T-helper 1 cell treated with Interleukin-12 subunit alpha and Interleukin-12 subunit beta and Interleukin-4 antibody, amounts not matched to agents 30 μg/mL and 1 μg/mL, for 36 hours (primary cell): ENCODE results near the gene WDR72.
"Not testable (repeated sequence)": the region's sequence is repeated elsewhere in the genome, so short reads cannot be mapped to it uniquely, and the experiment has no call there.

Experiments used
- H3K27ac Mint-ChIP-seq: one replicate; pipeline ENCODE4 v1.8.0; 2021; ENCODE audit warnings: mild to moderate bottlenecking, mixed read lengths
- H3K27me3 Mint-ChIP-seq: one replicate; pipeline ENCODE4 v1.8.0; 2021; ENCODE audit warnings: low read depth, mixed read lengths
- H3K36me3 Mint-ChIP-seq: one replicate; pipeline ENCODE4 v1.8.0; 2021; ENCODE audit warnings: low read depth, mixed read lengths
- H3K4me1 Mint-ChIP-seq: one replicate; pipeline ENCODE4 v1.8.0; 2021; ENCODE audit warnings: low read depth, mixed read lengths
- H3K4me3 Mint-ChIP-seq: one replicate; pipeline ENCODE4 v1.8.0; 2021; ENCODE audit warnings: mild to moderate bottlenecking, moderate library complexity, mixed read lengths
- H3K9me3 Mint-ChIP-seq: one replicate; pipeline ENCODE4 v1.8.0; 2021; ENCODE audit warnings: mixed read lengths

The WDR72 gene

DNA sequence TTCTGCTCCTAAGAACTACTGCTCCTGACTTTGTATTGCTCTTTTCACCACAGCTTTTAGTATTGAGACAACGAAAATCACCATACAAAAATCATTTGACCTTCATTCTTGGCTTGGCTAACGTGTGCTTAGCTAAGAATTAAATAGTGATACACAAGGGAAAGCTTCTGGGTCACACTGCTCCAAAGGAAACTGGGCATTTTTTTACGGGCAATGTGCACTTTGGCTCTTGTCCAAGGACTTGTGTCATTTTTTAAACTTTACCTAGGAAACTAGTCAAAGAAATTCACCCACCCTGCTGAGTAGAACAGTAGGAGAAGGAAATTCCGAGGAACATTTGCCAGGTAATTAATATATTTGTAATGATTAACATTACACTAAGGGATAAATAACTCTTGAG lies 19.8 kb downstream of the WDR72 start:
- H3K27me3 Mint-ChIP-seq: no peaks in the 10 kb centered on the region
- no peaks in the 10 kb centered on the region for H3K4me1 Mint-ChIP-seq
- no peaks in the 10 kb centered on the region for H3K36me3 Mint-ChIP-seq
- H3K4me3 Mint-ChIP-seq: no peak overlapping the region
- H3K9me3 Mint-ChIP-seq: no peaks in the 10 kb centered on the region
- H3K27ac Mint-ChIP-seq: no peak overlapping the region

DNA sequence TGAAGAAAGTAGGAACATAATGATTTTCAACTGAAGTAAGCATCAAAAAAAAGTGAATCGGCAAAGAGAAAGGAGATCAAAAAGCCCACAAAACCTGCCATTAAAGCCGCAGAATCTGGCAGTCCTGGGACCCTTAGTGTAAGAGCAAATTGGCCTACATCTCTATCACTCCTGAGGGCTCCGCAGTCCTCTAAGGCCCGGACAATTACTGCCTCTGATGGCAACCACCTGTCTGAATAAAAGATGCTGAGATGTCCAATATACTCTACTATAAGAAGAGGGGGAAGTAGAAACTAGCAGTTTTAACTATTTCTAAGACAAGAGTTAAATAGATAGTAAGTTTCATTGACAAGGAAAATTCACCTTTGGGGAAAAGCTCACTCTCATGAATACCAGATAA lies 20.3 kb downstream of the WDR72 start:
- Mint-ChIP-seq H3K4me3 (no peak overlapping the region), H3K36me3 (no peaks in the 10 kb centered on the region), H3K27me3 (no peaks in the 10 kb centered on the region), H3K4me1 (no peaks in the 10 kb centered on the region), H3K9me3 (no peaks in the 10 kb centered on the region), H3K27ac (no peak overlapping the region)

DNA sequence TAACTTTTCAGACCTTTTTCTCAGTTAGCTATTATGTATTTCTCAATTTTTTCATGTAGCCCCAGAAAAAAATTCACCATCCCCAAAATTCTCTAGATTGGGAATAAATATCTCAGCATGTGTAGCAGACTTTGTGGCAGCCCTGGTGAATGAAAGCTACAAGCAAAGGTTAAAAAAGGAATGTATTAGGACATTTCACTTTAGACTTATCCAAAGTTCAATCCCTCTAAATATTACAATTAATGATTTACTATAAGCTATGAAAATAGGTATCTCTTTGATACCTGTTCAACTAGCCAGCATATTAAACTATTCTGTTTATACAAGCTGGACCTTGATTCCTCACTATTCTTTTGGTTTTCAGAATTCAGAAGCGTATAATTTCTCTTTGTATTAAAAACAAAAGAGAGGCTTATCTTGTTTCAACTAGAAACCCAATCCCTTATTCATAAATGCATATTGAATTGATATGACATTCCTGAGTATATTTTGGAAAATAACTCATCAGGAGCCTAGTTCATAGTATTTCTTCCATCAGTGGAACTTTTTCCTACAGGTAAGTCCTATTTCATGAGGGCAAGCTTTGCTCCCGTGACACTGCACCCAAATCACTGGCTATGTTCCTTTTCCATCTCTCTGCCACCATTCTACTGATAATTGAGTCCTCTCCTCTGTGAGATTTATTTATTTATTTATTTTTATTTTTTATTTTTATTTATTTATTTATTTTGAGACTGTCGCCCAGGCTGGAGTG lies 38.0 kb downstream of the WDR72 start:
- Mint-ChIP-seq H3K36me3 (no peaks in the 10 kb centered on the region), H3K4me1 (no peaks in the 10 kb centered on the region), H3K27ac (no peak overlapping the region), H3K4me3 (no peak overlapping the region), H3K9me3 (no peaks in the 10 kb centered on the region), H3K27me3 (no peaks in the 10 kb centered on the region)

DNA sequence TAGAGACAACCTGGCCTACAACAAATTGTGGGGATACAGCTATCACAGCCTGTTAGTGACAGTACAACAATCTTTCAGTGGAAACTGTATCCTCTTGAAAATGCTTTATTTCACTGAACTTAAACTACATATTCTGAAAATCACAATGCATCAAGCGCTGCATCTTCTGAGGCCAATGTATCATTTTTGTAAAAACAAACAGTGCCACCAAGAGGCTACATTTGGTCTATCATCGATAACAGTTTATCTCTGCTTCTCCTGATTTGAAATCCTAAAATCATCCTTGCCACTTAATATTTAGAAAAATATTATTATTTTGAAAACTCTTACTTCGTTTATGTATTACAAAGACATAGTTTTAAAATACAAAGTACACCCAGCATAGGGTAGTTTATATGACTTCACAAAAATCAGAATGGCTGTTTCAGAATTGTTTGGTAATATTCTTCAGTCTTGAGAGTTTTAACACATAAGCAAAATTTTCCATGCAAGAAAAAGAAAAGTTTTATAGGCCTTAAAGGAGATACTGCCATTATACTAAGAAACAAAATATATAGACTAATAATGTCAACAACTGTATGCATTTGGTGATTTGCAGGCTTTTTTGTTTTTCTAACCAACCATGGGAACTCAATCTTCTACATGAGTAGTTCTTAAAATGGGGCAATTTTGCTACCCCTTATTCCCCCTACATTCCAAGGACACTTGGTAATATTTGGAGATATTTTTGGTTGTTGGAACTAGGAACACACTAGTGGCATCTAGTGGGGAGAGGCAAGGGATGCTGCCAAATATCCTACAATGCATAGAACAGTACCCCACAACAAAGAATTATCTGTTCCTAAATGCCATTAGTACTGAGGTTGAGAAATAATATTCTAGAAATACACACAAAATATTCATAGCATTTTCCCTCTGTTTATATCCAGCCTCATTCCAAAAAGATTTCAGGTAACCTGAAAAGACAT lies 42.3 kb downstream of the WDR72 start:
- H3K27me3 Mint-ChIP-seq: no peaks in the 10 kb centered on the region
- H3K36me3 Mint-ChIP-seq: no peaks in the 10 kb centered on the region
- H3K4me1 Mint-ChIP-seq: no peaks in the 10 kb centered on the region
- no peaks in the 10 kb centered on the region for H3K9me3 Mint-ChIP-seq
- no peak overlapping the region for H3K27ac Mint-ChIP-seq
- H3K4me3 Mint-ChIP-seq: no peak overlapping the region

DNA sequence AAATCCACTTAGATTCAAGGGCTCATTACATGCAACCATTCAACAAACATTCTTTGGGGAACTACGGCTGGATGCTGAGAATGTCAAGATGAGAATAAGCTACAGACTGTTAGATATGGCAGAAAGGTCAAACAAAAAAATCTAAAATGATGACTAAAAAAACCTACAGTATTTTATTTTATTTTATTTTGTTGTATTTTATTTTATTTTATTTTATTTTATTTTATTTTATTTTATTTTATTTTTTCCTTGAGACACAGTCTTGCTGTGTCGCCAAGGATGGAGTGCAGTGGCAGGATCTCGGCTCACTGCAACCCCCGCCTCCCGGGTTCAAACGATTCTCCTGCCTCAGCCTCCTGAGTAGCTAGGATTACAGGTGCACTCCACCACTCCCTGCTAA lies 46.2 kb downstream of the WDR72 start:
- Mint-ChIP-seq H3K4me1 (no peaks in the 10 kb centered on the region), H3K27me3 (no peaks in the 10 kb centered on the region), H3K4me3 (no peak overlapping the region), H3K36me3 (no peaks in the 10 kb centered on the region), H3K9me3 (no peaks in the 10 kb centered on the region), H3K27ac (no peak overlapping the region)

DNA sequence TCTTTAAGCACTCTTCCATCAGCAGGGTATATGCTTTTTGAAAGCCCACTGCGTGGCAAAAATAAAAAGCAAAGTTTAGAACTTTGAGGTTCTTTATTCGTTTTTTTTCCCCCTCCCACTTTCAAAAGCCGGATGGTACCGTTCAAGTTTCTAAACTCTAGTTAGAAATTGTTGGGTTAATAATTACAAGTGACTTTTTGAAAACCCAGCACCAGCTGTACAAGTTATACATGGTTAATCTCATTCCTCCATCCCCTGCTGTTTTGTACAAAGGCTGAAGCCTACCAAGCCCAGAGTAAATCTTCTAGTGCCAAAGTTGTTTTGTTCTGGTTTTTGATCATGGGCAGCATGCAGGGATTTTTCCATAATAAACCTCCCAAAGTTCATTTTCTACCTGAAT lies 48.6 kb downstream of the WDR72 start:
- Mint-ChIP-seq H3K27ac (no peak overlapping the region), H3K36me3 (no peaks in the 10 kb centered on the region), H3K4me3 (no peak overlapping the region), H3K4me1 (no peaks in the 10 kb centered on the region), H3K27me3 (no peaks in the 10 kb centered on the region), H3K9me3 (no peaks in the 10 kb centered on the region)

DNA sequence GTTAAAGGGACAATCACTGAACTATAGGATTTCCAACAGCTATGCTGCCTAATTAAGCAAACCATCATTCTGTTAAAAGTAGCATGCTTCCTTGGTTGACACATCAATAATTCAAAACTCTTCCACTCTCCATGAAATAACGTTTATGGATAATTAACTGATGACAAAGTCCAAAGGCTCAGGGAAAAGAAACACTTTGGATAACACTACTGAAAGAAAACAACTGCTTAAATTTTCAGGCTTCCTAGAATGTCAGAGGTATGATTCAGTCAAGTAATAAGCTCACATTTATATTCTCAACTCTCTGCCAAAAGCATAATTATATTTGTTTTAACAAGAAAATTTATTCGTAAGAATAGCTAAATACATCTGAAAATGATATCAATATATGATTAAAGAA lies 49.6 kb downstream of the WDR72 start:
- H3K27me3 Mint-ChIP-seq: no peaks in the 10 kb centered on the region
- no peak overlapping the region for H3K4me3 Mint-ChIP-seq
- H3K4me1 Mint-ChIP-seq: no peaks in the 10 kb centered on the region
- no peak overlapping the region for H3K27ac Mint-ChIP-seq
- no peaks in the 10 kb centered on the region for H3K9me3 Mint-ChIP-seq
- no peaks in the 10 kb centered on the region for H3K36me3 Mint-ChIP-seq

DNA sequence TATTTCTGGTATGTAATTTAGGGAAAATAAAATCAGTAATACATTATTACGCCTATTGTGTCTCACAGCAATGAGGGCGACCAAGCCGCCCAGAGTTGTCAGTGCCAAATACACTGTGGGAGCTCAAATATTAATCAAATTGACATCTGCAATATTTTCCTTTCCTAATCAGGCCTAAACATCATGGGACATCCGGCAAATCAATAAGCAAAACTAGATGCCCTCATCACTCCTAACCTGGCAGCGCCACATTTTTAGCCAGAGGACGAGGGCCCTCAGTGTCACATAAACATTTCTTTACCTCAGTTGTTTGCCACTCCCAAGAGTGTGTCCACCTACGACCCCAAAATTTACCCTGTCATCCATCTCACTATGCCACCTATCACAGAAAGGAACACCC lies 64.1 kb downstream of the WDR72 start:
- H3K27ac Mint-ChIP-seq: no peak overlapping the region
- no peaks in the 10 kb centered on the region for H3K9me3 Mint-ChIP-seq
- no peak overlapping the region for H3K4me3 Mint-ChIP-seq
- no peaks in the 10 kb centered on the region for H3K27me3 Mint-ChIP-seq
- no peaks in the 10 kb centered on the region for H3K4me1 Mint-ChIP-seq
- no peaks in the 10 kb centered on the region for H3K36me3 Mint-ChIP-seq

DNA sequence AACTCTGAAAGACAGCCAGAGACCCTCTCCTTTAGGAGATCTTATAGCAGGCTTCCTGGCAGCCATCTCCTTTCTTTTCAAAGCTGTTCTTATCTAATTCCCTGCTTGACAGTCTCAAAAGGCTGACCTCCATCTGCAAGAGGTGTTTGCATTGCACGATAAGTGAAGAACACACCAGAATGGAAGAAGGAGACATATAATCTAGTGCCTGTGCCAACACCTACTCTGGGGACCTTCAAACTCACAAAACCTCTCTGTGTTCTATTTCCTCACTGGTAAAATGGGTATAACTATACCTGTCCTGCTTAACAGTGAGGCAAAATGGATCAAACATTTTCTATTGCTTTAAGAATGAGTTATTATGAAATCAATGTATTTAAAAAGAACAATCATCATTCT lies 65.0 kb downstream of the WDR72 start:
- H3K4me3 Mint-ChIP-seq: no peak overlapping the region
- no peaks in the 10 kb centered on the region for H3K36me3 Mint-ChIP-seq
- no peaks in the 10 kb centered on the region for H3K9me3 Mint-ChIP-seq
- no peaks in the 10 kb centered on the region for H3K27me3 Mint-ChIP-seq
- no peak overlapping the region for H3K27ac Mint-ChIP-seq
- no peaks in the 10 kb centered on the region for H3K4me1 Mint-ChIP-seq

DNA sequence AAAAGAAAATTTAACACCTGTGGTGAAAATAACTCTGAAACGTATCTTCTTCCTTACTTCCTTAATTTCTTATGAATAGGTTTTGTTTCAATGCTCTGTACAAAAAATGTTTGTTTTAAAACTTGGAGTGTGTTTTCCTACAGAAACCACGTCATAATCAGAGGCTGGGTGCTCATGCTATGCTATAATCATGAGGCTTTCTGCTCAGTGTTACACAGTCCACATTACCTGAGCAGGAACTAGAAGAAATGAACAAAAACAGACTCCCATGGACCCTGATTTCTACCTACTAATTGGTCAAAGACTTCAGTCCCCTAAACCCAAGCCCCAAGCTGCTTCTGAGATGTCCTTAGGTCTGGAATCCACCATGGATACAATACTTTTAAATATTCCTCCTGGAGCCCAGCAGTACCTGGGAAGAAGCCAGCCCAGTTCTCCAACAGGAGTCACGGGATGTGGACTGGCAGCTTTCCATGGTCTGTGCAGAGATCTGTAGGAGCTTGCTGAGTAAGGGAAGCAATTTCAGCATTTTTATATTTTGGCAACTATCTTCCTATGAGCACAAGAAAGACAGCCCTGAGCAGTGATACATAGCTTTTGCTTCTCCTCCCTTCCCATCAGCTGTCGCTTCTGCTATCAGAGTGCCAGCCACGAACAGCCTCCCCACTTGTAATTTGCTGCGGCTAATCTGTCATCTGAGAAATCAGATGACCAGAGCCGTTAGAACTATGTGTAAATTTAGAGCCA lies 65.6 kb downstream of the WDR72 start:
- H3K27me3 Mint-ChIP-seq: no peaks in the 10 kb centered on the region
- H3K4me1 Mint-ChIP-seq: no peaks in the 10 kb centered on the region
- H3K4me3 Mint-ChIP-seq: no peak overlapping the region
- H3K36me3 Mint-ChIP-seq: no peaks in the 10 kb centered on the region
- no peaks in the 10 kb centered on the region for H3K9me3 Mint-ChIP-seq
- H3K27ac Mint-ChIP-seq: no peak overlapping the region

DNA sequence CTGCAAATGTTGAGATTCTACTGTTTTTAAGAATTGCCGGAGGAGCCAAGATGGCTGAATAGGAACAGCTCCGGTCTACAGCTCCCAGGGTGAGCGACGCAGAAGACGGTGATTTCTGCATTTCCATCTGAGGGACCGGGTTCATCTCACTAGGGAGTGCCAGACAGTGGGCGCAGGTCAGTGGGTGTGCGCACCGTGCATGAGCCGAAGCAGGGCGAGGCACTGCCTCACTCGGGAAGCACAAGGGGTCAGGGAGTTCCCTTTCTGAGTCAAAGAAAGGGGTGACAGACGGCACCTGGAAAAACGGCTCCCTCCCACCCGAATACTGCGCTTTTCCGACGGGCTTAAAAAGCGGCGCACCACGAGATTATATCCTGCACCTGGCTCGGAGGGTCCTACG lies 75.3 kb downstream of the WDR72 start:
- H3K4me3 Mint-ChIP-seq, H3K9me3 Mint-ChIP-seq: not testable (repeated sequence)

DNA sequence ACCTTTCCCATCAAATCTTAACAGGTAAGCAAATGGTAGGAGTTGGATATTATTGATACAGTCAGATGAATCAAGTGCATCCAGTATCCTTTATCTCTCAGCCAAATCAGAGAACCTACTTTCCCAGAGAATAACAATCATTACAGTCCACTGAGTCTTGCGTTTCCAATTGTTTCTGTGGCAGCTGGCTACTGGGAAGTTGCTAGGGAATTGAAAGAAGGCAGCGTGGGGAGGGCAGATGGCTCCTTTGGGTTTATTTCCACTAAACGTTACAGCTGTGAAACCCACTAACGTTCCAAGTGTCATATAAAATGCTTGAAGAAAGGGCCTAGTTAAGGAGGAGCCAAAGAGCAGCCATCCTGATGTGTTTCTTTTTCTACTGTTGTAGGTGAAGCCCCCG lies 78.4 kb downstream of the WDR72 start:
- no peaks in the 10 kb centered on the region for H3K36me3 Mint-ChIP-seq
- no peak overlapping the region for H3K4me3 Mint-ChIP-seq
- H3K9me3 Mint-ChIP-seq: no peaks in the 10 kb centered on the region
- H3K4me1 Mint-ChIP-seq: no peaks in the 10 kb centered on the region
- H3K27me3 Mint-ChIP-seq: no peaks in the 10 kb centered on the region
- no peak overlapping the region for H3K27ac Mint-ChIP-seq

More for the DNA sequence above, 75.3 kb downstream of the WDR72 start:
- H3K4me1 Mint-ChIP-seq, H3K36me3 Mint-ChIP-seq, H3K27me3 Mint-ChIP-seq, H3K27ac Mint-ChIP-seq: not testable (repeated sequence)

DNA sequence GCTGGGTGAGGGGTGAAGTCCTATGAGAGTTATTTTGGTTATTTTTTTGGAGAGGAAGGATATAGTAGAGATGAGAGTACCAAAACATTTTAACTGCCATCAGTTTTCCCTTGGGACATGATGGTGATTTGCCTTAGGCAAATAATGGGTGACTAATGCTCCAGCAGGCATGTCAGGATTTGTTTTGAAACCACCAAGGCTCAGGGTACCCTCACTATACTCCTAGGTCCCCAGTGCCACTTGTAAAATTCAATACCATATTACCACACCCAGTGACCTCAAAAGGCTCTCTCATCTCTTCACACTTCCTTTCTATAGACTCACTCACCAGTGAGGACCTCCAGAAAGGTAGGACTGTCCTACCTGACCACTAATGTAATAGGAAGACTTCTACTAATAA lies 83.6 kb downstream of the WDR72 start:
- Mint-ChIP-seq H3K36me3 (no peaks in the 10 kb centered on the region), H3K4me3 (no peak overlapping the region), H3K27ac (no peak overlapping the region), H3K4me1 (no peaks in the 10 kb centered on the region), H3K9me3 (no peaks in the 10 kb centered on the region), H3K27me3 (no peaks in the 10 kb centered on the region)

DNA sequence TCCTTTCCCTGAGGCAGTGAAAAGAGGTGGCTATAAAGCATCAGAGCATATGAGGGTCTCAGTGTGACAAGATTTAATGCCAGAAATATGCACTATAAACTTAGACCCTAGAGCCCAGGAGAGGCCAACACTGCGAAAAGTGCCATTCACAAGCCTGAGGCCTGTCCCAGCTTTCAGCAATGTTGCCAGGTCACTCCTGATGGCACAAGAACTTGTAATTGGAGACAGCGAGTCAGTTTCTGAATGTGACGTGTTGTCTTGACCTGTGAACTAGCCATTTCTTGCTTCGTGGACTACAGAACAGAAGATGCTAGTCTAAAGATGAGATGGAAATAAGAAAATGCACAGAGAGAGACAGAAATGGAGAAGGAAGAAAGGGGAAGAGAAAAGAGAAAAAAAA lies 87.9 kb downstream of the WDR72 start:
- Mint-ChIP-seq H3K4me1 (no peaks in the 10 kb centered on the region), H3K27ac (no peak overlapping the region), H3K36me3 (no peaks in the 10 kb centered on the region), H3K27me3 (no peaks in the 10 kb centered on the region), H3K9me3 (no peaks in the 10 kb centered on the region), H3K4me3 (no peak overlapping the region)

DNA sequence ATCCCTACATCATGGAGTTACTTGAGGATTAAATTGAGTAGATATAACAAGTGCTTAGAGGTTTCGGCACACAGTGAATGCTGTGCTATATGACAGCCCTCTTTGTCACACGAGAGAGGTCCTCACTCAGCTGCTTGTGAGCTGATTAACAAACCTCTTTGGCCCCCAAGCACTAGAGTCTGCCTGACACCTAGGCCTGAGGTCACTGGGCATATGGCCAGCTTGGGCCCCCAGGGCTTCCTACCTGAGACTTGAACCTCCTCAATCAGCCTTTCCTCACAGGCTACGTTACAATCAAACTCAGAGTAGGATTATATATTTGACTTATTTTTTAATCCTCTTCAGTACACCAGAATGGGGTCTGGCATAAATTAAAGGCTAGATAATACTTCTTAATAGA lies 88.8 kb downstream of the WDR72 start:
- H3K36me3 Mint-ChIP-seq: no peaks in the 10 kb centered on the region
- H3K4me3 Mint-ChIP-seq: no peak overlapping the region
- H3K27ac Mint-ChIP-seq: no peak overlapping the region
- H3K4me1 Mint-ChIP-seq: no peaks in the 10 kb centered on the region
- no peaks in the 10 kb centered on the region for H3K27me3 Mint-ChIP-seq
- no peaks in the 10 kb centered on the region for H3K9me3 Mint-ChIP-seq
